HG02852 (cell line): ENCODE results near the gene GNG7.
"Not testable (repeated sequence)": the region's sequence is repeated elsewhere in the genome, so short reads cannot be mapped to it uniquely, and the experiment has no call there.

Experiments
- ATAC-seq: cut with Tn5 transposase; IDR thresholded peaks from one replicate; pipeline ENCODE4 v1.9.1; 2021; ENCODE audit warnings: mild to moderate bottlenecking, moderate library complexity; ENCODE audit not compliant: unreplicated experiment

The GNG7 gene

DNA sequence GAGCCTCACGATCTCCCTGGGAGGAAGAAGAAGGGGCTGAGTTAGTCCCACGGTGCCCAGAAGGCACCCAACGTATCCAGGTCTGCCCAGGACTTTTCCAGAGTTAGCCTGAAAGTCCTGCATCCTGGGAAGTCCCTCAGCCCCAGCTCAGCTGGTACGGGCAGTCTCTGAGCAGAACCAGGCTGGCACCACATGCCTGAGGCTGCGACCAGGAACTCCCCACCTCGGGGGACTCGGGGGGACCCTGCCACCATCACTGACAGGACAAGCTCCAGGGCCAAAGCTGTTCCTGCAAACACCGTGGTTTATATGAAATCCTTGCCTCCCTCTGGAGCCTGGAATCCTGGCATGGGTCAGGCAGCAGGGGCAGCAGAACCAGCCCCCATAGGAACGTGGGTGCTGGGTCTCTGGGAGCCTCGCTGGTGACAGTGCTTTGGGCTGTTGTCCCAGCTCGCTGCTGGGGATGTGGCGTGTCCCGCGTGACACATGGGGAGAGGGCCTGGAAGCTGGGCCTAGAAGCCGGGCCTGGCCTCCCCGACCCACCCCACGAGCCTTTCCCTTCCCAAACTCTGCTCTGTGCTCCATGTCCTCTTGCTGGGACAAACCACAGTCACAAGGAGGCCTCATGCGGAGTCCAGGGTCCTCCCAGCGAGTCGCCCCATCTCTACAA, 55.5 kb downstream of the GNG7 start:
- ATAC-seq: no peak

DNA sequence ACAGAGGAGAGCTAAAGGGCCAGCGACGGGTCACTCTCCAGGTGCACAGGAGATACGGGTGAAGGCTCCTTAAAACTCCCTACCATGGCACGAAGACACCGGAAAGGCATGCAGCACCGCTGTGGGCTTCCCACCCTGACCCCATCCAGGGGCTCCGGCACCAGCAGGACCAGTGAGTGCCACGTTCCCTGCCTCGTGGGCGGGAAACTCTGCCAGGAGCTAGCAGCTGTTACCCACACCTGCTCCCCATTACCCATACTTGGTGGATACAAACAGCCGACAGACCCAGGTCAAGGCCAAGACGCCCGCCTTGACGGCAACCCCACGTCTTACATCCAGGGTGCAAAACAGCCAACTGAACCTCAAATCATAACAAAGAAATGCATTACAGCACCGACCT, 56.7 kb downstream of the GNG7 start:
- ATAC-seq: no peak

DNA sequence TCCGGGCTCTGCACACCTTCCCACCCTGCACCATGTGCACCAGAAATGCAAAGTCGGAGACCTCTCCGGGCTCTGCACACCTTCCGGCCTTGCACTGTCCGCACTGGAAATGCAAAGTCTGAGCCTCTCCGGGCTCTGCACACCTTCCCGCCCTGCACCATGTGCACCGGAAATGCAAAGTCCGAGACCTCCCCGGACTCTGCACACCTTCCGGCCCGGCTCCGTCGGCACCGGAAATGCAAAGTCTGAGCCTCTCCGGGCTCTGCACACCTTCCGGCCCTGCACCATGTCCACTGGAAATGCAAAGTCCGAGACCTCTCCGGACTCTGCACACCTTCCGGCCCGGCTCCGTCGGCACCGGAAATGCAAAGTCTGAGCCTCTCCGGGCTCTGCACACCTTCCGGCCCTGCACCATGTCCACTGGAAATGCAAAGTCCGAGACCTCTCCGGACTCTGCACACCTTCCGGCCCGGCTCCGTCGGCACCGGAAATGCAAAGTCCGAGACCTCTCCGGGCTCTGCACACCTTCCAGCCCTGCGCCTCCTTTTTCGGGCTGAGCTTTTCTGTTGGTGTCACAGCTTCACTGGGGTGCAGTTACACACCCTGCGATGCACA, 59.3 kb downstream of the GNG7 start:
- ATAC-seq: not testable (repeated sequence)

DNA sequence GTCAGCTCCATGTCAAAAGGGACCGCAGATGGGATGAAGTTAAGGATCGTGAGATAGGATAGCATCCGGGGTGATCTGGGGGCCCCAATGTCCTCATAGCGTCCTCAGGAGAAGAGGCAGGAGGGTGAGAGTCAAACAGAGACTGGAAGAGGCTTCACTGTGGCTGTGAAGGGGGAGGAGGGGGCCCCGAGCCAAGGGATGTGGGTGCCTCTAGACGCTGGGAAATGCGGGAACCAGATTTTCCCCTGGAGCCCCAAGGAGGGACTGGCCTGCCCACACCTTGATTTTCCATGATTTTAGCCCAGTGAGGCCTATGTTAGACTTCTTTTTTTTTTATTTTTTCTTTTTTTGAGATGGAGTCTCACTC, 61.2 kb downstream of the GNG7 start:
- no peak for ATAC-seq

DNA sequence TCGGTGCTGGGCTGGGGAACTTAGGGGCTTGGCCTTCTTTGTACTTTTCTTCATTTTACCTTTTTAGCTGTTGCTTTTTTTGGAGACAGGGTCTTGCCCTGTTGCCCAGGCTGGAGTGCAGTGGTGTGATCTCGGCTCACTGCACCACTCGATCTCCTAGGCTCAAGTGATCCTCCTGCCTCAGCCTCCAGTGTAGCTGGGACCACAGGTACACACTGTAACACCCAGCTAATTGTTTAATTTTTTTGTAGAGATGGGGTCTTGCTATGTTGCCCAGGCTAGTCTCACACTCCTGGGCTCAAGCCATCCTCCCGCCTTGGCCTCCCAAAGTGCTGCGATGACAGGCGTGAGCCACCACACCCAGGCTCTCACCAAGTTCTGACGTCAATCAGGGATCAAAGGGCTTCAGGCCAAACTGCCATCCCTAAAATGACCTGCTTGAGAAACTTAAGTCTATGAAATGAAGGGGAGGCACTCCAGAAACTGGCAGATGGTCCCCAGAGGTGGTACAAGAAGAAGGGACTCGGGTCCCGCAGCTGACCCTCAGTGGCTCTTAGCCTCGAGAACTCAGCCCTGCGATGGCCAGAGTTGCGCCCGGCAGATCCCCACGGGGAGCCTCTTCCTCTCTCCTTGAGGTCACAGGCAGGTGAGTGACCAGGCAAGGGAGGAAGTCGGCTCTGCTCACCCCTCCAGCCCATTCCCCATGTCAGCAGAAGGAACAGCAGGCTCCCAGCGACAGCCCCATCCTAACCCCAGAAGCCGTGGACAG, 61.7 kb downstream of the GNG7 start:
- no peak for ATAC-seq

DNA sequence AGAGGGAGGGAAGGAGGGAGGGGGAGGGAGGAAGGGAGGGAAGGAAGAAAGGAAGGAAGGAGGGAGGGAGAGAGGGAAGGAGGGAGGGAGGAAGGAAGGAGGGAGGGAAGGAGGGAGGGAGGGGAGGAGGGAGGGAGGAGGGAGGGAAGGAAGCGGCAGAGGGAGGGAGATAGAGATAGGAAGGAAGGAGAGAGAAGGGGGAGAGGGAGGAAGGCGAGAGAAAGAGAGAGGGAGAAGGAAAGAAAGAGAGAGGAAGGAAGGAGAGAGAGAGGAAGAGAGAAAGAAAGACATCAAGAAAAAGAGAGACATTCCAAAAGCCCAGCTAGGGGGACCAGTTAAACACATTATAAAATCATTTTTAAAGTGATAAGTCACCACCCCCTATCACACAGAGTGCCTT, 62.5 kb downstream of the GNG7 start:
- ATAC-seq: no peak

DNA sequence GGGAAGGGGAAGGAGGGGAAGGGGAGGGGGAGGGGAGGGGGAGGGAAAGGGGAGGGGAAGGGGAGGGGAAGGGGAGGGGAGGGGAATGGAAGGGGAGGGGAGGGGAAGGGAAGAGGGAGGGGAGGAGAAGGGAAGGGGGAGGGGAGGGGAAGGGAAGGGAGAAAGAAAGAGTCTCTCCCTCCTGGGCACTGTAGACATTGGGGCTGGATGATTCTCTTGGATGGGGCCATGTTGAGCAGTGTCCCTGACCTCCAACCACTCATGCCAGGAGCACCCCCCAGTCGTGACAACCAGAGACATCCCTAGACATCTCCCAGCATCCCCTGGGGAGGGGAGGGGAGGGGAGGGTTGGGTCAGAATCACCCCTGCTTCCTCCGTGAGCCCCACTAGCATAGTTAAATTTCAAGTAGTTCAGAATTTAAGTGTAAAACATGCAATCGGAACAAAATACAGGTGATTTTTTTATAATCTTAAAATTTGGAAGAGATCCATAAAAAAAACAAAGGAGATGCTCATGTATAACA, 64.0 kb downstream of the GNG7 start:
- no peak for ATAC-seq

DNA sequence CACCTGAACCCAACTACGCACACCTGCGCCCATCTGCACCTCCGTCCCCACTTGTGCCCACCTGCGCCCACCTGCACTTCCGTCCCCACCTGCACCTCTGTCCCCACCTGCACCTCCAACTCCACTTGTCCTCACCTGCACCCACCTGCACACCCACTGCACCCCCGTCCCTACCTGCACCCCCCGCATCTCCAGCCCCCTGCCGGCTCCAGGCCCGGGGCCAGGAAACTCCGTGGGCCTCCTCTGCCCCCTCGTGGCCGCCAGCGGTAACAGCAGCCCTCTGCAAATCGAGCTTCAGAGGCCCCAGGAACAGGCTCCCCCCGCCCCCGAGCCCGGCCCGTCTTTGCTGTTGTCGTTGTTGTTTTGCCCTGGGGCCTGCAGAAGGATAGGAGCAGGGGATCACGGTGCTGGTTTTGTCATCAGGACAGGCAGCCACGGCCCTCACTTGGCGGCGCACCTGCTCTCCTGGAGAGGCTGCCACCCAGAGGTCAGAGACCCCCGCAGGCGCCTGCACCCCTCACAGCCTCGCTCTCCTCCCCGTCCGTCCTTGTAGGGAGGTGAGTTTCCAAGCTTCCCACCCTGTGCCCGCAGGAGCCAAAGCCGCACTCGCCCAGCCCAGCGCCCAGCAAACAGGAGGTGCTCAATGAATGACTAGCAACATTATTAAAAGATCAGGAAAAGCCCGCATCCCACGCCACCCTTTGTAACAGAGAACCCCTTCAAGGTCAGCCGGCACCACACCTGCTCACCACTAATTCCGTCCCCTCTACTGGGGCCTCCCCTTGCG, 65.4 kb downstream of the GNG7 start:
- ATAC-seq: no peak

DNA sequence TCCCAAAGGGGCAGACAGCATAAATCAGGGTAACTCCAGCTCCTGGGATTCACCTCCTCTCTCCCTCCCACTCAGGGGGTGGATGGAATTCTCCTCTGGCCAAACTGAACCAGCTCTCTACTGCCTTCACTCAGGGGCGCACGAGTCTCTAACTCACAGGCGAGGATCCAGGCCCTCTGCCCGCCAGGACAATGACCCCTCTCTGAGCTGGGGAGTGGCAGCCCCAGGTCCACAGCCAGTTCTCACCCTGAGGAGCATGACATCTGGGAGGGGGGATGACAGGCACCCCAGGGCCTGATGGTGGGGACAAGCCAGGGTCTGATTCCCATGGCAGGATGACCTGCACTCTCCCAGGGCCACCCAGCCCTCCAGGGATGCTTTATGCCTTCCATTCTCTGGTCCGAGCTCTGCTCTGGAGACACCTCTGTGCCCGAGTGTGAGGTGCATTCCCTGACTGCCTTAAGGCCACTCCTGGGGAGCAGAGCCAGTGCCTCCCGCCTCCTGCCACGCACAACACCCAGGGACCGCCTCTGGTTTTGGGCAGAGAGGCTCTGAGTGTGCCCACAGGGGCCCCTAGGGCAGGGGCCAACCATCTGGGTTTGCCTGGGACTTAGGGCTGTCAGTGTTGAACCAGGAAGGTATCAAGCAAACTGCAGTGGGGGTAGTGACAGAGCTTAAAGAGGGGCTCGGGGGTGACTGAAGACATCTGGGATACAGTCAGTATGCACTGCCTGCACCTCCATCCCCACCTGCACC, 66.2 kb downstream of the GNG7 start:
- no peak for ATAC-seq

DNA sequence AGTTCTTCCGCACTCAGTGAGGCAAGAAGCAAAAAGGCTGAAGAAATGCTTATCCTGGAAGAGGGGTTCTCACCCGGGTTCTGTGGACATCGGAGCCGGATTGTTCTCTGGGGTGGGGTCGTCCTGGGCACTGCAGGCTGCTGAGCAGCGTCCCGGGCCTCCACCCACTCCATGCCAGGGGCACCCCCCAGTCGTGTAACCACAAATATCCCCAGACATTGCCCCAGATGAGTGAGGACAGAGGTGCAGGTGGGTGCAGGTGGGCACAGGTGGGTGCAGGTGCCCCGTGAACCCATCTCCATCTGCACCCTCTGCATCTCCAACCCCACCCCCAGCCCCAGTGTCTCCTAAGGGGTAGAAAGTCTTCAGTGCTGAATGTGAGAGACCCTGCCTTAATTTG, 67.5 kb downstream of the GNG7 start:
- no peak for ATAC-seq

DNA sequence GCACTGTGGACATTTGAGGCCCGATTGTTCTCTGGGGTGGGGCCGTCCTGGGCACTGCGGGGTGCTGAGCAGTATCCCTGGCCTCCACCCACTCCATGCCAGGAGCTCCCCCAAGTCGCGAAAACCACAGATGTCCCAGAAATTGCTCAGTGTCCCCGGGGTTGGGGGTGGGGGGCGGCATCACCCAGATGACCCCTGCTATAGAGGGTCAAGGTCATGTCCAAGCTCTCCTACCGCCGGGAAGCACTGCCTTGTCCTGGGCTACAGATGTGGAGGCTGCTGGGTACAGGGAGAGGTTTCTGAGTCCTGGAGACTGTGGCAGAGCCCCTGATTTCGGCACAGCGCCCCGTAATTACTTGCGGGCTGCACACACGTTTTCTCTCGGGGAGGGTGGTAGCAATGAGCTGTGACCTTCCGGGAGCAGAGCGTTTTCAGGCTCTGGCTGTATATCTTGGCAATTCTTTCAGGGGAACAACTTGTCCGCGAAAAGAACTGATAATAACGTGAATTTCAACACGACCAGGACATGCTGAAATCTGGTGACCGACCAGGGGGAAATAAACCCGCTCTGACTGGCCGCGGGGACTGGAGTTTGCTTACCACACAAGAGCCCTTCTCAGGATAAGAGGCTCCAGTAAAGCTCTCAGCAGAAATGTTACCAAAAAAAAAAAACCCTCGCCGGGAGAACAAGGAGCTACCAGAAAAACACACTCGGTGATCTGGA, 68.1 kb downstream of the GNG7 start:
- ATAC-seq: no peak

DNA sequence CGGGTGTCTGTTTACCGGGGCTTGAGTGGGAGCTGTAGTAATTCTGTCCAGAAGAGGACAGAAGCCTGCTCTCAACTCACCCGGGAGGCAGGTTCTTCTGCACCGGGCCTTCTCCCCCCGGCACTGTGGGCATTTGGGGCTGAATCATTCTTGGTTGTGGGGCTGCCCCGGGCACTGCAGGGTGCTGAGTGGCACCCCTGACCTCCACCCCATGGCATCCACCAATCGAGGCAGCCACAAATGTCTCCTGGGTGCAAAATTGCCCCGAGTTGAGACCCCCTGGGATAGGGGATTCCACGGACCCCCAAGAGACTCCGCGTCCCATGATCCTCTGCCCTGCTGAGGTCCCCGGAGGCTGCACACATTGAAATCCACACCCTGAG, 68.8 kb downstream of the GNG7 start:
- ATAC-seq: no peak

DNA sequence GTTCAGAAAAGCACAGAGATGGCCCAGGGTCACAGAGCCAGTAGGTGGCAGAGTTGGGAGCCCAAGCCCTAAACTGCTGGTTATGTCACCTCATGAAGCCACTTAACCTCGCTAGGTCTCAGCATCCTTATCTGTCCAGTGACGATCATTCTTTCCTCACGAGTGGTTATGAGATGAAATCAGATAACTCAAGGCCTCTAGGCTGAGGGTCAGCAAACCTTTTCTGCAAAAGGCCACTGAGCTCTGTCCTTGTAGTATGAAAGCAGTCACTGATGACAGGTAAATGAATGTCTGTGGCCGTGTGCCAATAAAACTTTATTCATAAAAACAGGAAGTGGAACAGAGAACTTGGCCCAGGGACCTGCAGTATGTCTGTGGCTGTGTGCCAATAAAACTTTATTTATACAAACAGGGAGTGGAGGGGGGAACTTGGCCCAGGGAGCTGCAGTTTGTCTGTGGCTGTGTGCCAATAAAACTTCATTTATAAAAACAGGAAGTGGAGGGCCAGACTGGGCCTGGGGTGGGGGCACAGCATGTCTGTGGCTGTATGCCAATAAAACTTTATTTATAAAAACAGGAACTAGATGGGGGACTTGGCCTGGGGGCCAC, 71.2 kb downstream of the GNG7 start:
- ATAC-seq: no peak

DNA sequence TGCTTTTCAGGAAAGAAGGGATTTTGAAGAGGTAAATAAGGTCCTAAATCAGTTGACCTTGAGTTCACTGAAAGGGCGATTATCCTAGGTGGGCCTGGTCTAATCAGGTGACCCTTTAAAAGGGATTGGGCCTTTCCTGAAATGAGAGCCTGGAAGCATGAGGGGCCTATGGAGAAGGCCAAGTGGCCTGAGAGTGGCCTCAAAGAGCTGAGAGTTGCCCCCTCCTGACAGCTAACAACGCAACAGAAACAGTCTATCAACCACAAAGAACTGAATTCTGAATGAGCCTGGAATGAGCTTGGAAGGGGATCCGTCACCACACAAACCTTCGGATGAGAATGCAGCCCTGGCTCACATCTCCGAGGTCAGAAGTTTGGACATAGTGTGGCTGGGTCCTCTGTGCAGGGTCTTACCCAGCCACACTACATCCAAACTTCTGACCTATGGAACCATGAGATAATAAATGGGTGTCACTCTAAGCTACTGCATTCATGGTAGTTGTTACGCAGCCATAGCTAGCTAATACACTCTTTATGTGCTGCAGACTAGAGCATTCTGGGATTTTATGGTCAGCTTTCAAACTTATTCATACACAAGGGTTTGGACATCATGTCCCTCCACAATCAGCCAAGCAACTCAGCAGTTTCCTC, 72.0 kb downstream of the GNG7 start:
- ATAC-seq: no peak

DNA sequence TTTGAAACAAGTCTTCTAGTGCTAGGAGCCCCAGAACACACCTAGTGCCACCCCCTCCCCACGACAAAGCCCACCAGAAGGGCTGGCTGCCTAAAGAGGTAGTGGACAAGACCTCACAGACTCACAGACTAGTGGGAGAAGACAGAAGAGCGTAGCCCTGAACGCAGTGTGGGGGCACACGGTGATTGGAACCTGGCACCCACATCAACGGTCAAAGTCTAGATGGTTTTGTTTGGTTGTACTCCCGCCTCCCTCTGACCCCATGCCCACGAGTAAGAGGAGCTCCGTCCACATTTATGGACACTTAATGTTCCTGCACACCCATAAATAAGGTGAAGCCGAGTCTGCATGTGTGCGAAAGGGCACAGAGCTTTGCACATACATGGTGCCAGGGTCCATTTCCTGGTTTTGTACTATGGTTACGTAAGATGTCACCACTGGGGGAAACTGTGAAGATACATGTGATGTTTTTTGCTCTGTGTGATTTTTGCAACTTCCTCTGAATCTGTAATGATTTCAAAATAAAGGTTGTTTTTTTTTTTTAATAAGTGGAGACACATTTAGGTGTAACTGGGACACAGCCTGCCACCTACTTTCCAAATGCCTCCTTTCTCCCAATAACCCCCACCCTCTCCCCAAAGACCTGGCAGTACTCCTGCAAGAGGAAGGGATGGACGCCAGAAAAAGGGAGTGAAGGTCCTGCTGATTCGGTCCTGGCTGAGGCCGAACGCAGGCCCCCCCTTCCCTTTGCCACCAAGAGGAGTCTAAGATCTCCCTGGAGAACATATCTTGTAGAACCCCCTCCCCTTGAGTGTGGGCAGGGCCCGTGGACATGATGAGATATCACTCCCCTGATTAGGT, 72.8 kb downstream of the GNG7 start:
- ATAC-seq: no peak

DNA sequence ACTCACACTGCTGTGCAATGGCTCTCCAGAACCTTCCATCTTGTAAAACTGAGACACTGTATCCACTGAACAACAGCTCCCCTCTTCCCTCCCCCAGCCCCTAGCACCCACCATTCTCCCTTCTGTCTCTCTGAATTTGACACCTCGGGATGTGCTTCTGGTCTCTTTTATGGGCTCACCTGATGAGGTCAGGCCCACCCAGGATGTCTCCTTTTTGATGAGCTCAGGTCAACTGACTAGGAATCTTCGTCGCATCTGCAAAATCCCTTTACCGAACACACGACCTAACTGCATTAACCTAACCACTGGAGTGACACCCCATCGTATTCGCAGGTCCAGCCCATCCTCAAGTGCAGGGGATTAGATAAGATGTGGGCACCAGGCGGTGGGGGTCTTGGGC, 73.9 kb downstream of the GNG7 start:
- ATAC-seq: no peak

DNA sequence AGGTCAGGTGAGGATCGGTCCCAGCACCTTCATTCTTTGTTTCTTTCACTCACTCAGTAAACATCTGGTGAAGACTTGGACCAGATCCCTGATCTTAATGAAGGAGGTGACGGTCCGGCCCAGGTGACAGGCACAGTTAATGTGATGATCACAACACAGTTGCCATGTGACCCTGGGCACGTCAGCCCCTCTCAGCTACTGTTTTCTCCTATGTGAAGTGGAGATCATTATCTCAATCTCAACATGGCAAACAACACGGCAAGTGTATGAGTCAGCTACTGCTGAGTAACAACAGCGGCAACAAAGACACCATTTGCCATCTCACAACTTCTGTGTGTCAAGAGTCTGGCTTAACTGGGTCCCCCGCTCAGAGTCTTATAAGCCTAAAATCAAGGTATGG, 74.6 kb downstream of the GNG7 start:
- ATAC-seq: no peak

DNA sequence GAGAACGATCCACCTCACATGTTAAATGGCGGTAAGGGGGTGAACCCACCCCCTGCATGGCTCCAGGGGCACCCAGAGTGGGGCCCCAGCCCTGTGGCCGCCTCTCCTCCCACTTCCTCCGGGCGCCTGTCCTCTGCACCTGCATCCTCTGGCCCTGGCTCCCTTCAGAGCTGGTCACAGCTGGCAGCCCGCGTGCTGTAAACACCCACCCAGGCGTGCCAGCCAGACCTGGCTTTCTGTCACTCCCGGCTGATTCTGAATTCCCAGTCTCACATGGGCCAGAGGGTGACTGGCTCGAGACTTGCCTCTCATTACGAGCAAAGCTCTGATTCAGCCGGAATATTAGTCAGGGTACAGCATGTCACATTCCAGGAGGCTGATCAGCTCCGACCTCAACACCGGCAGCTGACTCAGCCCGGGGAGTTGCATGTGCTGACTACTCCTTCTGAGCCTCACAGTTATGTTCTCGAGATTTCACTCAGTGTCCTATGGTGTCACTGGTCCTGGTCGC, 75.1 kb downstream of the GNG7 start:
- no peak for ATAC-seq
